ENCODE measurements around the gene CBLN2. TPM values are rescaled to one million over a fixed set of nuclear protein-coding genes. Genes with fewer than 3 reads are reported as not detected.

The CBLN2 gene
- total RNA-seq, 5 donors from 2014 or later (not counting 1 experiment from before 2014, with no cell fraction given) = not detected

DNA sequence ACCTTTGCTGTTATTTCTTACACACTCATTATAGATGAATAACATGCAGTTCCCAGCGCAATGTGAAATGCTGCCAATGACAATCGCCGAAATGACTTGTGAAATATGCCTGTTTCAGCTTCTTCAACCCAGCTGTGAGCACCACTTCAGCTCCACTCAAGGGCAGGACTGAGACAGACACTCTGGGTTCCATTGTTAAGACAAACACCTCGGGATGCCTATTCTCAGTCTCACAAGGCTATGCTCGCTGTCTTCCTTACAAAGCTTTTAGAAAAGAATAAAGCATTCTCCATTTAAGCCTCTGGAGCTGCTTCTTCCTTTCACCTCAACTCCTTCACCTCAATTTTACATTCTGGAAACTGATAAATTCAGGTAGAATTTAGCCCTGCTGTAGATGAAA is 4.2 kb downstream of the CBLN2 start:
- Mint-ChIP-seq H3K27me3 (peaks cover 30 to 32% of the 10 kb centered on the region in 2 donors), H3K27ac (no peak overlapping the region), H3K9me3 (no peaks in the 10 kb centered on the region), H3K4me1 (peaks cover 5 to 6% (median 6%) of the 10 kb centered on the region in 3 donors), H3K4me3 (no peak overlapping the region), H3K36me3 (no peaks in the 10 kb centered on the region)
- Histone ChIP-seq H3K27me3 (replicated peaks in 1 of 2; ENCODE audit: control insufficient read depth in 2 of 2, extremely low read depth in 1 of 2, insufficient read depth in 2 of 2, low read length in 1 of 2) (peaks cover 19 to 25% of the 10 kb centered on the region in 2 experiments), H3K4me1 (ENCODE audit: control insufficient read depth in 1 of 2, extremely low read depth in 1 of 2, insufficient read depth in 2 of 2, low read length in 2 of 2) (no peaks in the 10 kb centered on the region), H3K4me3 (ENCODE audit: control insufficient read depth in 1 of 2, extremely low read depth in 1 of 2, low read length in 1 of 2) (no peak overlapping the region), H3K9me3 (no peaks in the 10 kb centered on the region), H3K27ac (ENCODE audit: low read length) (no peak overlapping the region), H3K36me3 (ENCODE audit: control insufficient read depth in 2 of 2, extremely low read depth in 1 of 2, insufficient read depth in 1 of 2, low read length in 1 of 2) (no peaks in the 10 kb centered on the region)
- ChIA-PET CTCF (no interaction called here), POLR2A (no interaction called here)
- 74% methylated on average over 5 of the region's 5 CpGs for WGBS (ENCODE audit: insufficient coverage)
- no peak for DNase-seq
- no peak for ATAC-seq (replicated peaks in 1 of 4)

DNA sequence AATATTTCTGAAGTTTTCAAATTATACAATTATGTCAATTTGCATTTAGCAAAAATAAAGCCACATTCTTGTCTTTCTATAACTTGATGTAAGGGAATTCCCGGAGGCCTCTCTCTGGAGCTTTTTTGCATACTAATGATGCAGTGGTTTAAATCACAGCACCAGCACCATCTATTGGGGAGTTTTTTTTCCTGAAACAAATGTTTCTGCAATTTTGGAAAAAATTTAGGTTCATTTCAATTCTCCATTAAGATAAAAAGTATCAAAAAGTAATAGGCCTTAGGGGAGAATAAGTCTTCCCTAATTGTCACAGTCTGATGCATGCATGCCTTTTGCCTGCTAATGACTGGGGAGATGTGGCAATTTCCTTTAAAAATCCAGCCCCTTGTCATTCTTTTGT is 13.5 kb downstream of the CBLN2 start:
- ChIA-PET POLR2A (no interaction called here), CTCF (no interaction called here)
- Mint-ChIP-seq H3K36me3 (no peaks in the 10 kb centered on the region), H3K9me3 (peaks cover 0 to 3% (median 0%) of the 10 kb centered on the region in 3 donors), H3K4me3 (no peak overlapping the region), H3K27ac (no peak overlapping the region), H3K27me3 (no peaks in the 10 kb centered on the region), H3K4me1 (no peaks in the 10 kb centered on the region)
- no peaks in the 10 kb centered on the region for H3K36me3 ChIP-seq (ENCODE audit: control insufficient read depth in 2 of 2, extremely low read depth in 1 of 2, insufficient read depth in 1 of 2, low read length in 1 of 2)
- no peaks in the 10 kb centered on the region for H3K27me3 ChIP-seq (replicated peaks in 1 of 2; ENCODE audit: control insufficient read depth in 2 of 2, extremely low read depth in 1 of 2, insufficient read depth in 2 of 2, low read length in 1 of 2)
- no CpG with 5 or more reads among the region's 1 CpG for WGBS (ENCODE audit: insufficient coverage)
- DNase-seq = no peak
- H3K27ac ChIP-seq (ENCODE audit: low read length) = no peak overlapping the region
- H3K9me3 ChIP-seq = no peaks in the 10 kb centered on the region
- H3K4me1 ChIP-seq (ENCODE audit: control insufficient read depth in 1 of 2, extremely low read depth in 1 of 2, insufficient read depth in 2 of 2, low read length in 2 of 2) = no peaks in the 10 kb centered on the region
- H3K4me3 ChIP-seq (ENCODE audit: control insufficient read depth in 1 of 2, extremely low read depth in 1 of 2, low read length in 1 of 2) = no peak overlapping the region
- ATAC-seq (replicated peaks in 1 of 4) = no peak

DNA sequence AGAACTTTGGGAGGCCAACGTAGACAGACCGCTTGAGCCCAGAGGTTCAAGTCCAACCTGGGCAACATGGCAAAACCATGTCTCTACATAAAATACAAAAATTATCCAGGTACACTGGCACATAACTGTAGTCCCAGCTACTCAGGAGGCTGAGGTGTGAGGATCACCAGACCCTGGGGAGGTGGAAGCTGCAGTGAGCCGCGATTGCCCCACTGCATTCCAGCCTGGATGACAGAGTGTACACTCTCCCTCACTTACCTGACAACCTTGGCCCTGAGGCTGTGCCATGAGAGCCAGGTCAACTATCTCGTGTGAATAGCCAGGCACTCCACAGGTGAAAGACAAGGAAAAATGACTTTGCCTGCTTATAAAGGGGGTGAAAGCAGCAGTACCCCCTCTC is 39.3 kb downstream of the CBLN2 start:
- ATAC-seq (replicated peaks in 1 of 4) (no peak), DNase-seq (no peak)
- no peak overlapping the region for H3K4me3 ChIP-seq (ENCODE audit: control insufficient read depth in 1 of 2, extremely low read depth in 1 of 2, low read length in 1 of 2)
- H3K36me3 ChIP-seq (ENCODE audit: control insufficient read depth in 2 of 2, extremely low read depth in 1 of 2, insufficient read depth in 1 of 2, low read length in 1 of 2) = no peaks in the 10 kb centered on the region
- H3K36me3 Mint-ChIP-seq = no peaks in the 10 kb centered on the region
- WGBS (ENCODE audit: insufficient coverage) = 100% methylated on average over 1 of the region's 5 CpGs
- no peaks in the 10 kb centered on the region for H3K27me3 ChIP-seq (replicated peaks in 1 of 2; ENCODE audit: control insufficient read depth in 2 of 2, extremely low read depth in 1 of 2, insufficient read depth in 2 of 2, low read length in 1 of 2)
- no peak overlapping the region for H3K27ac Mint-ChIP-seq
- no peak overlapping the region for H3K4me3 Mint-ChIP-seq
- ChIA-PET CTCF (no interaction called here), POLR2A (no interaction called here)
- H3K27ac ChIP-seq (ENCODE audit: low read length) = no peak overlapping the region
- no peaks in the 10 kb centered on the region for H3K9me3 ChIP-seq
- peaks cover 0 to 5% (median 2%) of the 10 kb centered on the region in 3 donors for H3K9me3 Mint-ChIP-seq
- no peaks in the 10 kb centered on the region for H3K27me3 Mint-ChIP-seq
- H3K4me1 ChIP-seq (ENCODE audit: control insufficient read depth in 1 of 2, extremely low read depth in 1 of 2, insufficient read depth in 2 of 2, low read length in 2 of 2) = no peaks in the 10 kb centered on the region
- no peaks in the 10 kb centered on the region for H3K4me1 Mint-ChIP-seq

DNA sequence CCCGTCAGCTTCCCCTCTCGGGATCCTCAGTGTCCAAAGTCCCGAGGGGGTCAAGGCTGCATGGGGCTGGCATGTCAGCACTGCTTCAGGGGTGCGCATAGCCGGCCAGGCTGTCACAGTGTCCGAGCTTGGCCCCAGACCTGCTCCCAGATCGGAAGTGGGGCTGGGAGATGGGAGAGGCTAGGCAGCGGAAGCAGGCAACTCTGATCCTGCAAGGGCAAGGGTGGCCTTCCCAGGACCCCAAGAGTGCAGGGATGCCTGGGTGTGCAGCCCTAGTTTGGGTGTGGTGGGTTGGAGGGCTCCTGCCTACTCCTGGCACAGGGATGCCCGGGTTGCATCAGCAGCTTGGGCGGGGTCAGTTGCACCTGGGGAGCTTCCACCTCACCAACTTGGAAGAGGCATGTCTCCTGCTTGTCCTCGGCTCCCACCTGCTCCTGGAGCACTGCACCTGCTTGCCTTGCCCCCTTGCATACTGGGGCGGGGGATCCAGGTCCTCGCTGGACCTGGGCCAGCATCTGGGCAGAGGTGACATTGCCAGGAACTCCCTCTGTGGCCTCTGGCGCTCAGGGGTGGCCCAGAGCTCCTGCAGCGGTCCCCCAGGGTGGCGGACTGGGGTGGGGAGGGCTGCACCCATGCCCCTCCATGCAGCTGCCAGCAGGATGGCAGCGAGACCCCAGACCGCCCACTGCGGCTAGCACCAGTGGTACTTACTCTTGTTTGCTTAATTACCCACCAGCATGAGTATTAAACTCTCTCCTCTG is 41.3 kb downstream of the CBLN2 start:
- DNase-seq (no peak), ATAC-seq (replicated peaks in 1 of 4) (no peak)
- Mint-ChIP-seq H3K27ac (no peak overlapping the region), H3K9me3 (peaks cover 2 to 9% (median 4%) of the 10 kb centered on the region in 3 donors), H3K4me3 (no peak overlapping the region), H3K27me3 (no peaks in the 10 kb centered on the region), H3K4me1 (no peaks in the 10 kb centered on the region), H3K36me3 (no peaks in the 10 kb centered on the region)
- 81% methylated on average over 15 of the region's 19 CpGs for WGBS (ENCODE audit: insufficient coverage)
- CTCF ChIA-PET = no interaction called here
- Histone ChIP-seq H3K9me3 (no peaks in the 10 kb centered on the region), H3K27ac (ENCODE audit: low read length) (no peak overlapping the region), H3K36me3 (ENCODE audit: control insufficient read depth in 2 of 2, extremely low read depth in 1 of 2, insufficient read depth in 1 of 2, low read length in 1 of 2) (no peaks in the 10 kb centered on the region), H3K4me3 (ENCODE audit: control insufficient read depth in 1 of 2, extremely low read depth in 1 of 2, low read length in 1 of 2) (no peak overlapping the region), H3K4me1 (ENCODE audit: control insufficient read depth in 1 of 2, extremely low read depth in 1 of 2, insufficient read depth in 2 of 2, low read length in 2 of 2) (no peaks in the 10 kb centered on the region), H3K27me3 (replicated peaks in 1 of 2; ENCODE audit: control insufficient read depth in 2 of 2, extremely low read depth in 1 of 2, insufficient read depth in 2 of 2, low read length in 1 of 2) (no peaks in the 10 kb centered on the region)
- POLR2A ChIA-PET = no interaction called here

DNA sequence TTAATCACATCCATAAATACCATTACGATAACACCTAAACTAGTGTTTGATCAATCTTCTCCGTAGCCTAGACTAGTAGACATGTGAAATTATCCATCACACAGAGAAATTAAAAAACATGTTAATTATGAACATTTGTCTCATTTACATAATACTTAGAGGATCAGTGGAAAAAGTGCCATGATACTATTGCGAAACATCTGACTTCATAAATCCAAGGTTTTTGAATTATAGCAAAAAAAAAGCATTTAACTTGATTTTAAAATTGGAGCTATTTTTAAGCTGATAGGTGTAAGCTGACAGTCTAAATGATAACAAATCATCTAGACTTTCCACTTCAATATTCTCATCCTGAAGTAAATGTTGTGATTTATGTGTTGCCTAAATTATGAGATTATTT is 51.6 kb downstream of the CBLN2 start:
- no peaks in the 10 kb centered on the region for H3K36me3 Mint-ChIP-seq
- H3K9me3 ChIP-seq = no peaks in the 10 kb centered on the region
- H3K4me3 Mint-ChIP-seq = no peak overlapping the region
- no peaks in the 10 kb centered on the region for H3K4me1 ChIP-seq (ENCODE audit: control insufficient read depth in 1 of 2, extremely low read depth in 1 of 2, insufficient read depth in 2 of 2, low read length in 2 of 2)
- CTCF ChIA-PET = interaction anchor here in 1 of 2 donors (0.6 kb wide), 1 partner anchor 67 kb away, joined by 3 read pairs; no protein-coding TSS in a partner anchor
- no peak overlapping the region for H3K4me3 ChIP-seq (ENCODE audit: control insufficient read depth in 1 of 2, extremely low read depth in 1 of 2, low read length in 1 of 2)
- H3K27me3 Mint-ChIP-seq = no peaks in the 10 kb centered on the region
- ATAC-seq (replicated peaks in 1 of 4) (no peak), DNase-seq (no peak)
- H3K27me3 ChIP-seq (replicated peaks in 1 of 2; ENCODE audit: control insufficient read depth in 2 of 2, extremely low read depth in 1 of 2, insufficient read depth in 2 of 2, low read length in 1 of 2) = no peaks in the 10 kb centered on the region
- POLR2A ChIA-PET = no interaction called here
- H3K36me3 ChIP-seq (ENCODE audit: control insufficient read depth in 2 of 2, extremely low read depth in 1 of 2, insufficient read depth in 1 of 2, low read length in 1 of 2) = no peaks in the 10 kb centered on the region
- no peaks in the 10 kb centered on the region for H3K4me1 Mint-ChIP-seq
- WGBS (ENCODE audit: insufficient coverage) = no CpG with 5 or more reads among the region's 3 CpGs
- H3K27ac Mint-ChIP-seq = no peak overlapping the region
- no peak overlapping the region for H3K27ac ChIP-seq (ENCODE audit: low read length)
- peaks cover 0 to 3% (median 0%) of the 10 kb centered on the region in 3 donors for H3K9me3 Mint-ChIP-seq

All from T-cell (primary cell).